Chondrocyte (in vitro differentiated cells): Measurements from ENCODE around the gene LMTK2. TPM values are rescaled to one million over a fixed set of nuclear protein-coding genes. Genes with fewer than 3 reads are reported as not detected.

Experiments used
- DNase-seq: peaks from one replicate; pipeline ENCODE4 v3.0.0; 2021; ENCODE audit warnings: mixed read lengths, low spot score
- H3K27ac Mint-ChIP-seq: one replicate; pipeline ENCODE4 v1.8.0; 2021; ENCODE audit warnings: mild to moderate bottlenecking, moderate library complexity, mixed read lengths; ENCODE audit not compliant: unreplicated experiment
- H3K27me3 Mint-ChIP-seq: 2 replicates; pipeline ENCODE4 v1.8.0; 2021; ENCODE audit warnings: low read depth, mixed read lengths
- H3K36me3 Mint-ChIP-seq: 2 replicates; pipeline ENCODE4 v1.8.0; 2021; ENCODE audit warnings: low read depth, mixed read lengths
- H3K4me1 Mint-ChIP-seq: 2 replicates; pipeline ENCODE4 v1.8.0; 2021; ENCODE audit warnings: low read depth, mild to moderate bottlenecking, mixed read lengths
- H3K4me3 Mint-ChIP-seq: one replicate; pipeline ENCODE4 v1.8.0; 2021; ENCODE audit warnings: mild to moderate bottlenecking, moderate library complexity, mixed read lengths; ENCODE audit not compliant: unreplicated experiment
- H3K9me3 Mint-ChIP-seq: 2 replicates; pipeline ENCODE4 v1.8.0; 2021; ENCODE audit warnings: low read depth, mixed read lengths
- total RNA-seq: library from RNA; stranded (reverse); gene quantifications from 3 replicates; pipeline ENCODE4 v1.2.1, GENCODE V29; 2021
- TF ChIP-seq, protein P1 (sequence below): fragments of 200-600 bp; sonication (generic); IDR thresholded peaks from 2 replicates; pipeline ENCODE4 v1.5.0; 2021; ENCODE audit warnings: antibody characterized with exemption, mild to moderate bottlenecking, moderate library complexity

LMTK2 gene
- total RNA-seq, 1 donor from 2014 or later, result 15.0 TPM

DNA sequence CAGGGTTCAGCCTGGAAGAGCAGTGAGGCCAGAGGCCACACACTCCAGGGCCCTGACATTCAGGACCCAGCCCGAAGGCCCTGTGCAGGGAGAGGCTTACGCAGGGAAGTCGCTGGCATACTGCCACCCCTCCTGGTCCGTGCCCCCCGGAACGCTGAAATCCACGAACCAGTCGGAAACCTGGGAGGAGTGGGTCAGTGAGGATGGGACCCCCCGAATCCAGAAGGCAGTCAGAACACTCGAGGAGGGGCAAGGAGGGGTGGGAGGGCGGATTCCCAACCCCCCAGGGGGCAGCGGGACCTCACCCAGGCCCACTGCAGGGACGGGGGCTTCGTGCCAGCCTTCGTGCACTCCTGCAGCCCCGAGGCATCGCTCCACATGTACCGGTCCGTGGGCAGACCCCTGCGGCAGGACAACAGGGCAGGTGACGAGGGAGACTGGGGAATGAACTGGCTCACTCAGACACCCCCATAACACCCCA is 118.1 kb downstream of the LMTK2 start:
- H3K9me3 Mint-ChIP-seq, result no peaks in the 10 kb centered on the region
- H3K4me1 Mint-ChIP-seq, result no peaks in the 10 kb centered on the region
- peaks cover 7% of the 10 kb centered on the region for H3K36me3 Mint-ChIP-seq
- peak; percentile 91 for DNase-seq
- TF ChIP-seq, protein P1, sequence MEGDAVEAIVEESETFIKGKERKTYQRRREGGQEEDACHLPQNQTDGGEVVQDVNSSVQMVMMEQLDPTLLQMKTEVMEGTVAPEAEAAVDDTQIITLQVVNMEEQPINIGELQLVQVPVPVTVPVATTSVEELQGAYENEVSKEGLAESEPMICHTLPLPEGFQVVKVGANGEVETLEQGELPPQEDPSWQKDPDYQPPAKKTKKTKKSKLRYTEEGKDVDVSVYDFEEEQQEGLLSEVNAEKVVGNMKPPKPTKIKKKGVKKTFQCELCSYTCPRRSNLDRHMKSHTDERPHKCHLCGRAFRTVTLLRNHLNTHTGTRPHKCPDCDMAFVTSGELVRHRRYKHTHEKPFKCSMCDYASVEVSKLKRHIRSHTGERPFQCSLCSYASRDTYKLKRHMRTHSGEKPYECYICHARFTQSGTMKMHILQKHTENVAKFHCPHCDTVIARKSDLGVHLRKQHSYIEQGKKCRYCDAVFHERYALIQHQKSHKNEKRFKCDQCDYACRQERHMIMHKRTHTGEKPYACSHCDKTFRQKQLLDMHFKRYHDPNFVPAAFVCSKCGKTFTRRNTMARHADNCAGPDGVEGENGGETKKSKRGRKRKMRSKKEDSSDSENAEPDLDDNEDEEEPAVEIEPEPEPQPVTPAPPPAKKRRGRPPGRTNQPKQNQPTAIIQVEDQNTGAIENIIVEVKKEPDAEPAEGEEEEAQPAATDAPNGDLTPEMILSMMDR, result no peak
- H3K27ac Mint-ChIP-seq, result no peak overlapping the region
- H3K27me3 Mint-ChIP-seq, result no peaks in the 10 kb centered on the region
- H3K4me3 Mint-ChIP-seq, result no peak overlapping the region

DNA sequence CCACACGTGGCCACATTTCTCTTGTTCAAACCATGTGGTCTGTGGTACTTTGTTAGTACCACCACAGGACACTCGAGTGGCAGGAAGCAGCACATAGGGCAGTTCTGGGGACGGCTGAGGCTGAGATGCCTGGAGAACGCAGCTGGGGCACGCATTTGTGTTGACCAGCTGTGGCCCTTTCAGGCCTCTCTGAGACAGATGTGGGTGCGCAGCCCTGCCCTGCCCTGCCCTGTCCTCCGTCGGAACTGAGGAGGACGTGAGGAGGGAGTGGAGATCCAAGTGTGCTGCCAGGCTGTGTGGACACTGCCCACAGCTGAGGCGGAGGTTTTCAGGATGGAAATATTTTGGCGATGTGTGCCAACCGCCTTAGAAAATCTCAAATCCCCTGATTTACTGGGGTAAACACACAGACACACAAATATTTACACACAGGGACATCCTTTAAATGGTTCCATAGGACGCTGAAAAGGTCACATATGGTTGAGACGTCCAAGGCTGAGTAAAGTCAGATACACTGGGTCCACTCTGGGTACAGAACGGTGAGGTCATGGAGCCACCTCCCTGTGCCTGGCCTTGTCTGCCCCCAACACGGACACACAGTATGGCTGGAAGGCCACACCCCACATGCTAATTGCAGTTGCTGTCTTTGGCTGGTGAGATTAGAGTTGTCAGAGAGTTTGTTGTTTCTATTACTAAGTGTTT is 119.4 kb downstream of the LMTK2 start:
- H3K4me3 Mint-ChIP-seq, result no peak overlapping the region
- H3K27ac Mint-ChIP-seq, result no peak overlapping the region
- DNase-seq, result no peak
- peaks cover 7% of the 10 kb centered on the region for H3K36me3 Mint-ChIP-seq
- no peaks in the 10 kb centered on the region for H3K27me3 Mint-ChIP-seq
- TF ChIP-seq, protein P1, result no peak
- H3K9me3 Mint-ChIP-seq, result no peaks in the 10 kb centered on the region
- no peaks in the 10 kb centered on the region for H3K4me1 Mint-ChIP-seq

DNA sequence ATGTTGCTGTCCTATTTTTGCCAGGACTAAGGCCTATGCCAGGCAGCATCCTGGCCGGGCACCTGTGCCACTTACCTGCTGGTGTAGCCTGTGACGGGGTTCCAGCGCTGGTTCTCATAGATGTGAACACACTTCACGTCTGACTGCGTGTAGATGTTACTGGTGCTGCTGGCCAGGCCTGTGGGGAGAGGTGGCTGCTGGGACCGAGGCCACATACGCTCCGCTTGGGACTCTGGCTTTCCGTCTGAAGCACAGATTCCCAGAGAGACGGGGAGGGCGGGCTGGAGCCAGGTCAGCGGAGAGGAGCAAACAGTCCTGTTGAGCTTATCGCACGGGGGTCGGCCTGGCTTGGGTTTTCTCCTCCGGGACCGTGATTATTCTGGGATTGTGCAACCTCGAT is 121.3 kb downstream of the LMTK2 start:
- Mint-ChIP-seq H3K27me3 (no peaks in the 10 kb centered on the region), H3K36me3 (peaks cover 7% of the 10 kb centered on the region), H3K27ac (no peak overlapping the region), H3K9me3 (no peaks in the 10 kb centered on the region), H3K4me3 (no peak overlapping the region), H3K4me1 (no peaks in the 10 kb centered on the region)
- TF ChIP-seq, protein P1, result no peak
- no peak for DNase-seq

DNA sequence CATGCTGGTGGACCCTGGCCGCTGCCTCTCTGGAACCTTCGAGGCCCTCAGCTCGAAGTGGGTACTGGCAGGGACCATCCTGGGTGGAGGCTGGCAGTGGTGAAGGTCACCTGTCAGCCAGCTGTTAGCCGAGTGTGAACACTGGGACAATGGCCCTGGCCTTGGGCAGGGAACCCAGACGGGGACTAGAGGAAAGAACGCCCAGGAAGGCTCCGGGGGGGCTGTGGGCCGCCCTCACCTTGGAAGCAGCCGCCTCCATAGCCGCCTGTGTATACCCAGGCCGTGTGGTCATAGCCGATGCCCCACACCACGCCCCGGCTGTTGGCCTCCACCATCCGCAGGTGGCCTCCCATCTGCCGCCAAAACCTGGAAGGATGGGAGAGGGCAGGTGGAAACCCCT is 122.1 kb downstream of the LMTK2 start:
- Mint-ChIP-seq H3K4me1 (no peaks in the 10 kb centered on the region), H3K27me3 (no peaks in the 10 kb centered on the region), H3K36me3 (peaks cover 7% of the 10 kb centered on the region), H3K9me3 (no peaks in the 10 kb centered on the region), H3K27ac (no peak overlapping the region), H3K4me3 (no peak overlapping the region)
- TF ChIP-seq, protein P1, result no peak
- no peak for DNase-seq

DNA sequence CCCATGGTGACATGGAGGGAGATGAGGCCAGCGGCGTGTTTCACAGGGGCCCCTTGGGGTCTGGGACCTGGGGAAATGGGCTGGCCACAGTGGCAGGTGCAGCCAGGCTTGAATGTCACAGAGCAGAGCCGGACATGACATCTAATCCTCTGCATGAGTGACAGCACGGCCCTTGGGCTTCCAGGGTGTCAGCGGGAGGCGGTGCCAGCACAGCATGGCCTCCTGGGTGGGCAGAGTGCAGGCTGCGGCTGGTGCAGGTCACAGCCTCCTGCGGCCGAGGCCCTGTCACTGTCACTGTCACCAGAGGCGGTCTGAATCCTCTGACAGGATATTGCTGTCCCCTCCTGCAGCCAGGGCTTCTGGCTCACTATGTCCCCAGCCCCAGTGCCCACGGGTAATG is 122.8 kb downstream of the LMTK2 start:
- TF ChIP-seq, protein P1, result no peak
- Mint-ChIP-seq H3K9me3 (no peaks in the 10 kb centered on the region), H3K36me3 (peaks cover 7% of the 10 kb centered on the region), H3K27ac (no peak overlapping the region), H3K27me3 (no peaks in the 10 kb centered on the region), H3K4me1 (peaks cover 2% of the 10 kb centered on the region), H3K4me3 (no peak overlapping the region)
- no peak for DNase-seq
